CD4-positive, alpha-beta T cell treated with Interferon alpha-2 for 1 hour (primary cell): Measurements from ENCODE around the gene JAKMIP1.
"Not testable (repeated sequence)": the region's sequence is repeated elsewhere in the genome, so short reads cannot be mapped to it uniquely, and the experiment has no call there.

Experiments used
- DNase-seq, 2 donors: peaks; one replicate each; pipeline ENCODE4 v3.0.0-alpha.2; 2020 to 2022

JAKMIP1 gene

GRCh38 chr4:6002492-6002833 is 197.9 kb downstream of the JAKMIP1 start:
- DNase-seq = no peak

- DNase-seq = no peak
Measured at GRCh38 chr4:6001680-6002491, 198.5 kb downstream of the JAKMIP1 start.

GRCh38 chr4:5999830-6000365 is 200.5 kb downstream of the JAKMIP1 start:
- DNase-seq = no peak

GRCh38 chr4:5999356-5999755 is 201.0 kb downstream of the JAKMIP1 start:
- DNase-seq = no peak

- DNase-seq = peak; percentile 11 to 51
Measured at GRCh38 chr4:5998333-5998936, 201.9 kb downstream of the JAKMIP1 start.

GRCh38 chr4:5996641-5997040 is 203.7 kb downstream of the JAKMIP1 start:
- no peak for DNase-seq

GRCh38 chr4:5995901-5996623 is 204.3 kb downstream of the JAKMIP1 start:
- no peak for DNase-seq

GRCh38 chr4:5993876-5994811 is 206.2 kb downstream of the JAKMIP1 start:
- DNase-seq = no peak

- not testable (repeated sequence) for DNase-seq
Measured at GRCh38 chr4:5993346-5993745, 207.0 kb downstream of the JAKMIP1 start.

GRCh38 chr4:5992828-5993321 is 207.5 kb downstream of the JAKMIP1 start:
- DNase-seq = no peak

- no peak for DNase-seq
Measured at GRCh38 chr4:5992171-5992827, 208.1 kb downstream of the JAKMIP1 start.

GRCh38 chr4:5991405-5991804 is 208.9 kb downstream of the JAKMIP1 start:
- DNase-seq = no peak

- no peak for DNase-seq
Measured at GRCh38 chr4:5990446-5991160, 209.7 kb downstream of the JAKMIP1 start.

- DNase-seq = no peak
Measured at GRCh38 chr4:5989236-5990225, 210.8 kb downstream of the JAKMIP1 start.

- DNase-seq = no peak
Measured at GRCh38 chr4:5988086-5988845, 212.1 kb downstream of the JAKMIP1 start.

GRCh38 chr4:5984843-5985242 is 215.5 kb downstream of the JAKMIP1 start:
- DNase-seq = no peak

- no peak for DNase-seq
Measured at GRCh38 chr4:5982156-5982973, 218.0 kb downstream of the JAKMIP1 start.
